Adipose tissue (tissue), 3 donors: ENCODE data around the gene ALKBH8. TPM values are rescaled to one million over a fixed set of nuclear protein-coding genes. Genes with fewer than 3 reads are reported as not detected.

Experiments used
- H3K27ac ChIP-seq: one replicate; pipeline ENCODE4 v1.5.1; 2013; ENCODE audit warnings: low read depth, low read length
- WGBS, 3 donors: extraction: QIAGEN DNeasy Blood & Tissue Kit; methylation state at CpG; one replicate each; pipeline ENCODE4 v1.1.7; 2013; 5-methylcytosine and 5-hydroxymethylcytosine counted together
- polyA plus RNA-seq, 3 donors: library from polyadenylated mRNA; stranded (reverse); fragments of 200-250 nt; gene quantifications; one replicate each; pipeline ENCODE4 v1.2.3, GENCODE V29; 2013
- donor health status: healthy with polysubstance abuse.
- donor health status: Bipolar disorder and iron deficiency.
- donor health status: healthy.

ALKBH8 gene
- polyA plus RNA-seq, 3 donors: 2.0 to 5.4 (median 2.6) TPM

DNA sequence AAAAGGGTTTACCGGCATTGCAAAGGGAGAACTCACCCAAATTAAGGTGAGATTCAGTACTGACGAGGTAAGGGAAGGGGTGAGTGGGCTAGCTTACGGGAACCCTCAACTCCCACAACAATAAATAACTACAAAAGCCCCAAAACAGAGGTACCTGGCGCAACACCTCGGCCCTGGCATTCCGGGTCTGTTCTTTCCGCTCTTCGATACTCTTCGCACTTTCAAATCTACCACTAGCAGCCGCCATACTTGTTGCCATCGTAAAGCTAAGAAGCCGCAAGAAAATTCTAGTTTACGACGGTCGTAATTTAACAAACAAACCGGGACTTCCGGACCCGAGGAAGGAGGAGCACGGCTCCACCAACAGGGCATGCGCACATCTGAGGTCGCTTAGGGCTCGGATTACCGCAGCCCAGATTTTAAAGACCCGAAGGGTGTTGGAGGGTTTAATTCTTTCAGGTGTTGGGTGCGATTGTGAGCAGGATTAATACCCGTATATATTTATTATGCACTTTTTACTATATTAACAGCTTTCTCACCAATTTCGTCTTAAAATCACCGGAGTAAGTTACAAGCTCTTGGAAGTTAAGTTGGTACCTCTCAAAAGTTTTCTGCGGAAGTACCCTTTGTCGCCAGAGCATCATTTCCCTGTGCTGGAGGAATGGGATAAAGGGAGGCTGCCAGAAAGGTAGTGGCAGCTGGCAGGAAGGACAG is 107.8 kb downstream of the ALKBH8 start, which contains the start of gene CWF19L2:
Gene CWF19L2 (minus strand): TSS at position 268 of the 714 bp plus-strand sequence. CDS start 9 bp downstream, at position 259.
- WGBS, 3 donors: 0 to 1% (median 0%) methylated on average over 30 of the region's 30 CpGs
- no peak within 1 kb of the TSS for H3K27ac ChIP-seq

DNA sequence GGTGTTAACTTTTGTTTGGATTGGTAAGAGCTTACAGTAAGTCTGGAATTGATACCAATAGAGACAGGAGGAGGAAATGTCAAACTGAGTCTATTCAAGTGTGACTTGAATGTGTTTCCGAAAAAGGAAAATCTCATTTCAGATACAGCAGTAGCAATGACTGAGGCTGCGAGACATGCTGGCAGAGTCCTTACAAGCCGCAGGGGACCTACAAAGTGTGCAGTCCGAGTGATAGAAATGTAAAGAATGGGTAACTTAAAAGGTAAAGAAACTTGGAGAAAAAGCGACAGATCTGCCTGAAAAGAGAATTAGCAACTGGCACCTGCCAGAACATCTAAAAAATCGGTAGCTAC is 108.4 kb downstream of the ALKBH8 start:
- H3K27ac ChIP-seq: no peak overlapping the region
- 0 to 1% (median 1%) methylated on average over 6 of the region's 6 CpGs for WGBS, 3 donors

DNA sequence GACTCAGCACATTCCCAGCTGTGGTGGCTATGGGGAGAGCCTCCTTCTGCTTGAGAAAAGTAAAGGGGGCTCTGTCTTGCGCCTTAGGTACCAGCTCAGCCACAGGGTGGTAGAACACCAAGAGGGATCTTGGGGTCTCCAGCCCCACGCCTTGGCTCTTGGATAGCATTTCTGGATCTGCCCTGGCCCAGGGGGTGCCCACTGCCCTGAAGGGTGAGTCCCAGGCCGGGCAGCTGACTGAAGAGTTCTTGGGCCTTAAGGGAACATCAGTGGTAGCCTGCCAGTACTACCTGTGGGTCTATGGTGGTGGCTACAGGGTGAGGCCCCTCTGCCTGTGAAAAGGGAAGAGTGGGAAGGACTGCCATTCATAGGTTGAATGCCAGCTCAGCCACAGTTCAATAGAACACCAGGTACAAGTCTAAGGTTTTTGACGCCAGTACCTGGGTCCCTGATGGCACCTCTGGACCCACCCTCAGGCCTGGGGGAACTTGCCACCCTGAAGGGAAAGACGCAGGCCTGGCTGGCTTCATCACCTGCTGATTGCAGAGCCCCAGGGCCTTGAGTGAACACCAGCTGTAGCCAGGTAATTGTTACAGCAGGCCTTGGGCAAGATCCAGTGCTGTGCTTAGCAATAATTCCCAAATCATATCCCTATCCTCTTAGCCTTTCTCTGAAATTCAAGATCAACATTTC is 111.8 kb downstream of the ALKBH8 start:
- H3K27ac ChIP-seq: no peak overlapping the region
- WGBS, 3 donors: 90 to 96% (median 94%) methylated on average over 5 of the region's 5 CpGs

Other genes with a start within 250 kb of the ALKBH8 start
- 1 to 10 TPM; 2.8 to 8.4 (median 4.9) TPM for gene CWF19L2, start 107.9 kb downstream of the ALKBH8 start, polyA plus RNA-seq
- gene ELMOD1, start 25.4 kb upstream of the ALKBH8 start, polyA plus RNA-seq: under 1 TPM in 2 of 3 donors, not detected in 1; 0.02 to 0.19 TPM
- 1 to 10 TPM in 1 of 3 donors, under 1 TPM in 1, not detected in 1; 0.90 to 1.2 TPM for gene SLN, start 146.3 kb upstream of the ALKBH8 start, polyA plus RNA-seq